ENCODE measurements around the gene RAB35. TPM values are rescaled to one million over a fixed set of nuclear protein-coding genes. Genes with fewer than 3 reads are reported as not detected.

The RAB35 gene
- total RNA-seq, 6 donors from 2014 or later = 14.2 to 63.1 (median 23.2) TPM

GRCh38 chr12:120131116-120131515, 14.6 kb upstream of the RAB35 start:
- DNase-seq = peak in 1 of 2 donors; percentile 71
- H3K9me3 ChIP-seq = no peaks in the 10 kb centered on the region
- WGBS, 2 donors = 97 to 99% methylated on average over 12 to 13 of the region's 15 CpGs
- peaks cover 52 to 90% (median 87%) of the 10 kb centered on the region in 4 donors for H3K36me3 ChIP-seq
- H3K27ac ChIP-seq = no peak overlapping the region
- ATAC-seq (ENCODE audit: low FRiP score in 2 of 2) = no peak
- H3K4me3 ChIP-seq = no peak overlapping the region
- H3K27me3 ChIP-seq = no peaks in the 10 kb centered on the region
- no peak for TF ChIP-seq POLR2AphosphoS5 (IDR thresholded peaks at IDR 0.05)
- TF ChIP-seq, protein P1, sequence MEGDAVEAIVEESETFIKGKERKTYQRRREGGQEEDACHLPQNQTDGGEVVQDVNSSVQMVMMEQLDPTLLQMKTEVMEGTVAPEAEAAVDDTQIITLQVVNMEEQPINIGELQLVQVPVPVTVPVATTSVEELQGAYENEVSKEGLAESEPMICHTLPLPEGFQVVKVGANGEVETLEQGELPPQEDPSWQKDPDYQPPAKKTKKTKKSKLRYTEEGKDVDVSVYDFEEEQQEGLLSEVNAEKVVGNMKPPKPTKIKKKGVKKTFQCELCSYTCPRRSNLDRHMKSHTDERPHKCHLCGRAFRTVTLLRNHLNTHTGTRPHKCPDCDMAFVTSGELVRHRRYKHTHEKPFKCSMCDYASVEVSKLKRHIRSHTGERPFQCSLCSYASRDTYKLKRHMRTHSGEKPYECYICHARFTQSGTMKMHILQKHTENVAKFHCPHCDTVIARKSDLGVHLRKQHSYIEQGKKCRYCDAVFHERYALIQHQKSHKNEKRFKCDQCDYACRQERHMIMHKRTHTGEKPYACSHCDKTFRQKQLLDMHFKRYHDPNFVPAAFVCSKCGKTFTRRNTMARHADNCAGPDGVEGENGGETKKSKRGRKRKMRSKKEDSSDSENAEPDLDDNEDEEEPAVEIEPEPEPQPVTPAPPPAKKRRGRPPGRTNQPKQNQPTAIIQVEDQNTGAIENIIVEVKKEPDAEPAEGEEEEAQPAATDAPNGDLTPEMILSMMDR (IDR thresholded peaks at IDR 0.05) = no peak
- TF ChIP-seq POLR2A (IDR thresholded peaks at IDR 0.05) = no peak
- no peak for TF ChIP-seq EP300 (IDR thresholded peaks at IDR 0.05)
- H3K4me1 ChIP-seq = peaks cover 5 to 15% (median 7%) of the 10 kb centered on the region in 4 donors

- TF ChIP-seq, protein P1 (IDR thresholded peaks at IDR 0.05) = no peak
- TF ChIP-seq POLR2A (IDR thresholded peaks at IDR 0.05) (no peak), EP300 (IDR thresholded peaks at IDR 0.05) (no peak), POLR2AphosphoS5 (IDR thresholded peaks at IDR 0.05) (no peak)
- H3K27me3 ChIP-seq = no peaks in the 10 kb centered on the region
- peaks cover 5 to 18% (median 11%) of the 10 kb centered on the region in 4 donors for H3K4me1 ChIP-seq
- ATAC-seq (ENCODE audit: low FRiP score in 2 of 2) (no peak), DNase-seq (no peak)
- 93 to 99% methylated on average over 4 to 6 of the region's 6 CpGs for WGBS, 2 donors
- H3K4me3 ChIP-seq = no peak overlapping the region
- H3K27ac ChIP-seq = no peak overlapping the region
- H3K9me3 ChIP-seq = no peaks in the 10 kb centered on the region
- H3K36me3 ChIP-seq = peaks cover 43 to 79% (median 76%) of the 10 kb centered on the region in 4 donors
Measured at GRCh38 chr12:120130011-120130410, 13.5 kb upstream of the RAB35 start.

- peak in 1 of 4 donors; percentile 35 for TF ChIP-seq EP300 (IDR thresholded peaks at IDR 0.05)
- no peak for TF ChIP-seq POLR2A (IDR thresholded peaks at IDR 0.05)
- TF ChIP-seq, protein P1 (IDR thresholded peaks at IDR 0.05) = no peak
- TF ChIP-seq POLR2AphosphoS5 (IDR thresholded peaks at IDR 0.05) = peak; percentile 49 to 56
- Histone ChIP-seq H3K4me1 (peaks cover 5 to 18% (median 11%) of the 10 kb centered on the region in 4 donors), H3K4me3 (no peak overlapping the region), H3K27me3 (no peaks in the 10 kb centered on the region), H3K27ac (peak overlapping the region; percentile 36 to 68 (median 38)), H3K36me3 (peaks cover 23 to 45% (median 43%) of the 10 kb centered on the region in 4 donors), H3K9me3 (no peaks in the 10 kb centered on the region)
- peak in 1 of 2 donors; percentile 70 for DNase-seq
- peak; percentile 74 to 87 for ATAC-seq (ENCODE audit: low FRiP score in 2 of 2)
- WGBS, 2 donors = 36 to 57% methylated on average over 2 of the region's 2 CpGs
Measured at GRCh38 chr12:120126635-120127005, 10.1 kb upstream of the RAB35 start.

- peak in 1 of 2 donors; percentile 14 for ATAC-seq (ENCODE audit: low FRiP score in 2 of 2)
- Histone ChIP-seq H3K27ac (peak overlapping the region; percentile 36 to 68 (median 38)), H3K36me3 (peaks cover 21 to 39% (median 37%) of the 10 kb centered on the region in 4 donors), H3K9me3 (no peaks in the 10 kb centered on the region), H3K27me3 (no peaks in the 10 kb centered on the region), H3K4me3 (no peak overlapping the region), H3K4me1 (peaks cover 5 to 18% (median 11%) of the 10 kb centered on the region in 4 donors)
- DNase-seq = no peak
- 92 to 96% methylated on average over 5 to 6 of the region's 6 CpGs for WGBS, 2 donors
- TF ChIP-seq POLR2AphosphoS5 (IDR thresholded peaks at IDR 0.05) = no peak
- TF ChIP-seq, protein P1 (IDR thresholded peaks at IDR 0.05) = no peak
Measured at GRCh38 chr12:120125792-120126634, 9.5 kb upstream of the RAB35 start.
